T-helper 1 cell treated with Interleukin-12 subunit alpha and Interleukin-12 subunit beta and Interleukin-4 antibody, amounts not matched to agents 30 μg/mL and 1 μg/mL, for 36 hours (primary cell): Measurements from ENCODE around the gene GALNT18.

Experiments
- H3K27ac Mint-ChIP-seq: one replicate; pipeline ENCODE4 v1.8.0; 2021; ENCODE audit warnings: mild to moderate bottlenecking, mixed read lengths
- H3K27me3 Mint-ChIP-seq: one replicate; pipeline ENCODE4 v1.8.0; 2021; ENCODE audit warnings: low read depth, mixed read lengths
- H3K36me3 Mint-ChIP-seq: one replicate; pipeline ENCODE4 v1.8.0; 2021; ENCODE audit warnings: low read depth, mixed read lengths
- H3K4me1 Mint-ChIP-seq: one replicate; pipeline ENCODE4 v1.8.0; 2021; ENCODE audit warnings: low read depth, mixed read lengths
- H3K4me3 Mint-ChIP-seq: one replicate; pipeline ENCODE4 v1.8.0; 2021; ENCODE audit warnings: mild to moderate bottlenecking, moderate library complexity, mixed read lengths
- H3K9me3 Mint-ChIP-seq: one replicate; pipeline ENCODE4 v1.8.0; 2021; ENCODE audit warnings: mixed read lengths

GALNT18 gene

DNA sequence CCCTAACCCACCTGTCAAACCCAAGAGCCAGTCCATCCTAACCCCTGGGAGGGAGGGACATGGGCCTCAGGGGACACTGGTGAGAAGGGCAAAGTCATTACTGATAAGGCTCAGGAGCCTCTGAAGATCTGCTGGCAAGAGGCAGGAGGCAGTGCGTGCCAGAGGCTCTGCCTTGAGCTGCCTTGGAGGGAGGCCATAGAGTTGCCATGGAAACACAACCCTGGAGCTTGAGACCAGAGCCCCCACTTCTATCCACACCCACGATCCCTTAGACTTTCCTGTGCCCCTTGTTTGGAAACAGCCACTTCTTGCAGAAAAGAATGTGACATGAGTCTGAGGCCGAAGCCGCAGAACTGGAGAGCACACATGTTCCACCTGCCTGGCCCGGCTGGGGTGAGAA, 179.0 kb downstream of the GALNT18 start:
- no peaks in the 10 kb centered on the region for H3K27me3 Mint-ChIP-seq
- H3K27ac Mint-ChIP-seq = no peak overlapping the region
- no peaks in the 10 kb centered on the region for H3K36me3 Mint-ChIP-seq
- peaks cover 5% of the 10 kb centered on the region for H3K4me1 Mint-ChIP-seq
- no peak overlapping the region for H3K4me3 Mint-ChIP-seq
- no peaks in the 10 kb centered on the region for H3K9me3 Mint-ChIP-seq

DNA sequence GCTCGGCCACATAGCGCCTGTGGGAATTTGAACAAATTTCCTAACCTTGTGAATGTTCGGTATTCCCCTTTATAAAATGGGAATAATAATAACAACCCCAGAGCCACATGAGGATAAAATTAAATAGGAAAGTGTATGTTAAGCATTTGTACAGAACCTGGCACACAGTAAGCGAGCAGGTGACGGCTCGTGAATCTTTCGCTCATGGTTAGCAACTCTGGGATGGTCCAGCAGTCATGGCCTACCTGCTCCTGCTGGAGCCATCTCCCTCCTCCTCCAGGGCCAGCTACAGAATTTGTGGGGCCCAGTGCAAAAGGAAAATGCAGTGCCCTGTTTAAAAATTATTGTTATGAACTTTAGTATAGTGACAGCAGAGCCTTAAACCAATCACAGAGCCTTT, 180.3 kb downstream of the GALNT18 start:
- no peaks in the 10 kb centered on the region for H3K27me3 Mint-ChIP-seq
- no peak overlapping the region for H3K4me3 Mint-ChIP-seq
- H3K9me3 Mint-ChIP-seq = no peaks in the 10 kb centered on the region
- no peaks in the 10 kb centered on the region for H3K4me1 Mint-ChIP-seq
- no peak overlapping the region for H3K27ac Mint-ChIP-seq
- H3K36me3 Mint-ChIP-seq = no peaks in the 10 kb centered on the region

DNA sequence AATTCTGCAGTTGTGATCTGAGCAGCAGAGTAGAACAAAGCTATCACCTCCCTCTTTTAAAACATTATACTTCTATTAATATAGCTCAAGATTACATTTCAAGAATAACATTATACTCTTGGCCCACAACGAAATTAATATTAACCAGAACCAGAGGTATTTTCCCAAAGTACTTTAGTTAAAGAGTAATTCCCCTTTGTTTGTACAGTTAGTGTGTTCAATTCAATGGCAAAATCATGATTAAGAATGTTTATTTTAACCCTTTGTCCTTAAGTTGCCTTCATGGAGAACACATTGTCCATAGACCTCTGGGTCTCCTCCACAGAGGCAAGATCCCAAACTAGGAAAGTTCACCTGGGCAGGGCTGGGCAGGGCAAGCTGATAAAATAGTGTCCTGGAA, 180.7 kb downstream of the GALNT18 start:
- H3K27ac Mint-ChIP-seq = no peak overlapping the region
- H3K36me3 Mint-ChIP-seq = no peaks in the 10 kb centered on the region
- no peaks in the 10 kb centered on the region for H3K4me1 Mint-ChIP-seq
- H3K9me3 Mint-ChIP-seq = no peaks in the 10 kb centered on the region
- H3K4me3 Mint-ChIP-seq = no peak overlapping the region
- H3K27me3 Mint-ChIP-seq = no peaks in the 10 kb centered on the region

DNA sequence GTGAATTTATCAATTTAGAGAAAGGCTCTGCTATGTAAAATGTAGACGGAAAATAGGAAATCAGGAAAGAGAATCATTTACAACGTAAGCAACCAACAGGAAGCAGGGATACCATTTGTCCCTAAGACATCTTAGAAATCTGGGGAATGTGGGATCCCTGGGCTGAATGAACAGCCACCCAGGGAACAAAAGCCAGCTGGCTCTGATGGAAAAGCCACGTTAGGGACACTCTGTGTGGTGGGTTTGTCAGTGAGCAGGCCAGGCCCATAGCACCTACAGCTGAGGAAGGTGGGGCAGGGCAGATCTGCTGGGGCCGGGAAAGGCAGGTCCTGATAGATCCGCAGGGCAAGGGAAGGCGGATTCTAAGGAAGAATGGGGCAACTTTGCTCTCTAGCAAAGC, 181.7 kb downstream of the GALNT18 start:
- Mint-ChIP-seq H3K36me3 (no peaks in the 10 kb centered on the region), H3K4me3 (no peak overlapping the region), H3K4me1 (no peaks in the 10 kb centered on the region), H3K27ac (no peak overlapping the region), H3K9me3 (no peaks in the 10 kb centered on the region), H3K27me3 (no peaks in the 10 kb centered on the region)

DNA sequence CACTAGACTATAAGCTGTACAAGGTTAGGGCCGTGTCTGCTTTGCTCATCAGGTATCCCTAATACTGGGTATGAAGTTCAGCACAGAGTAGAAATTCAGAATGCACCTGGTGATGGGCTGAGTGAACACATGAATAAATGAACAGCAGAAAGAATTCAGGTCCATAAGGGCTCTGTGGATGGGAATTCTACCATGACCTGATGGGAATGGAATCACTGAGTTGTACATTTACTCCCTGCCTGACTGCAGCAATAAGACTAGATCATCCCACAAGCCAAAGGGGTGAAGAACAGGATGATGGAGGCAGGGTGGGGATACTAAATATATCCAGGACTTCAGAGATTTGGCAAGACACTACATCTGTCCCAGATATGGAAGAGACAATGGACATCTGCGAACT, 182.2 kb downstream of the GALNT18 start:
- H3K36me3 Mint-ChIP-seq = no peaks in the 10 kb centered on the region
- no peaks in the 10 kb centered on the region for H3K9me3 Mint-ChIP-seq
- H3K27ac Mint-ChIP-seq = no peak overlapping the region
- H3K27me3 Mint-ChIP-seq = no peaks in the 10 kb centered on the region
- no peak overlapping the region for H3K4me3 Mint-ChIP-seq
- H3K4me1 Mint-ChIP-seq = no peaks in the 10 kb centered on the region

DNA sequence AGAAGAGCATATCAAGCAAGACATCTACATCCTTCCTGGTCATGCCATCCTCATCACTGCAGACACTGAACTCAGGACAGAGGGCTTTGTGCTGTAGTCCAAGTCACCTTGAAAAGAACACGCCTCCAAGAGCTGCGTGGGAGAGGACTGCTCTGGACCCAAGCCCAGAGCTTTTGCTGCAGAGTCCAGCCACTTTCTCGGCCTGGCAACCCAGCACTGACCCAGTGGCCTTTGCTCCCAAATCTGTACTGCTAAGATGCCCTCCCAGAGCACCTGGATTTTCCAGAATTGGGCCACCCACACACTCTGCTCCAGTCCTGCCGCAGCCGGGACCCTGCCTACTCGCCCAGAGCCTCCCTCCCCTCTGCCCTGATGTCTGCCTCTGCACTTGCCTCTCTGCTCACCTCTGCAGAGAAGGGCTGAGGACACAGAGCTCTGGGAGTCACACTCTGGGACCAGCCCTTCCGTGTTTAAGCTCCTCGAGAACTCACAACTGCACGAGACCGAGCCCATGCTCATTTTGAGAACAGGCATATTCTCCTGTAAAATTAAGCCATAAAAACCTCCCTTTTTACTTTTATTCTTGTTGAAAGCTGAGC, 185.0 kb downstream of the GALNT18 start:
- Mint-ChIP-seq H3K27ac (no peak overlapping the region), H3K9me3 (no peaks in the 10 kb centered on the region), H3K4me3 (no peak overlapping the region), H3K27me3 (no peaks in the 10 kb centered on the region), H3K36me3 (no peaks in the 10 kb centered on the region), H3K4me1 (no peaks in the 10 kb centered on the region)

DNA sequence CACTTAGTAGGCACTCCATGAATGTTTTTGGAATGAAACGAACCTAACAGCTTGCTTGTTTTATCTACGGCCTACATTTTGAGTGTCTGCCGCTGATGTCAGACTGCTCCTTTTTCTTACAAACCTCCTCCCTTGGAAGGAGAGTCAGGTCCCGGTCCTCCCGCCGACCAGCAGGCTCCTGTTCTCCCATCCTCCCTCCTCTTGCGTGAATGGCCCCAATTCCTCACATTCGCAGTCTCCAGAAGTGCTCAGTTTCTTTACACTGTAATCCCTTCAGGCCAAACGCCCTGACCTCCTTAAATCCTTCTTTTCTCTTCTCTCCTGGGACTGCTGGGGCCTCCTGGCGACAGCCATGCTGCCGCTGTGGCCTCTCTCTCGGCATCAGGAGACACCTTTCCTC, 186.2 kb downstream of the GALNT18 start:
- Mint-ChIP-seq H3K9me3 (no peaks in the 10 kb centered on the region), H3K4me1 (no peaks in the 10 kb centered on the region), H3K27me3 (no peaks in the 10 kb centered on the region), H3K27ac (no peak overlapping the region), H3K4me3 (no peak overlapping the region), H3K36me3 (no peaks in the 10 kb centered on the region)

DNA sequence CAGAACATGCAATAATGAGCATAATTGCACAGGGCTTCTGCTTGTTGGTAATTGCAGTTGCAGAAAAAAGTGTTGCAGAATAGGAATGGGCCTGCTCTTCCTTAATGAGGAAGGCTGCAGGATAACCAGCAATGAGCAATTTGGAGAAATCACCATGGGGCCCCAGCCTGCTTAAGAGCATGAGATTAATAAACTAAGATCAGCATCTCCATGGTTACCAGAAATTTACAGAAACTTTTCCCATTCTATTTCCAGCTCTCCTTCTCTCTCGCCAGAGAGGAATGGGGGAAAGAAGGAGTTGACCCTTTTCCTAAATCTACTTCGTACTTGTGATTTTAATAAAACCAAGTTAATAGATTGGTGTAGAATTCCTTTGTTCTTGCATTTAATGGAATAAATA, 187.8 kb downstream of the GALNT18 start:
- Mint-ChIP-seq H3K27ac (no peak overlapping the region), H3K27me3 (no peaks in the 10 kb centered on the region), H3K4me3 (no peak overlapping the region), H3K36me3 (no peaks in the 10 kb centered on the region), H3K9me3 (no peaks in the 10 kb centered on the region), H3K4me1 (no peaks in the 10 kb centered on the region)

DNA sequence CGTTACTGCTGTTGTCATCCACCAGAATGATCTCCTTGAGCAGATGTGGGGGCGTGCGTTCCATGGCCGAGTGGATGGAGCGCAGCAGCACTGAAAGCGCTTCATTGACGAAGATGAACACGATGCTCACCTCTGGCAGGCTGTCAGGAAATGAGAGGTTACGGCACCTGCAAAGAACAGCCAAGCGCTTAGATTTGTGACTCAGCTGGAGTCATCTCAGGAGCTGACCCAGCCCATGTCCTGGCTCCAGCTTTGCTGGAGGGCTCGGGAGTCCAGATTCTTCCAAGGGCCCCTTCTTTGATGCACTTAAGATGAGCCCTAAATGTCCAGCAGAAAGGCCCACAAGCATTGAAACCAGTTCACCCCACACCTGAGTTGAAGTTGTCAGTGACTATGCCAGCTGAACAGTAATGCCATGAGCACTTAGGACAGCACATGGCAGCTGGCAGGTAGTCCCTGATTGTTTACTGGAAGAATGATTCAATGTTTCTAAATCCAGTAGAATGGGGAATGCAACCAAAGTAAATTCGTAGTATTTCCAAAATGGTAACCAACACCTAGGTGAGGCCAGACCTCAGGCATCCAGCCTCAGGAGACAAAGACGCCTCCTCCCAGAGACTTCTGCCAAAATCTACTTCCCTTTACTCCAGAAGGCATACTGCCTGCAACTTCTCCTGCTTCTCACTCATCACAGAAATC, 189.0 kb downstream of the GALNT18 start:
- Mint-ChIP-seq H3K4me3 (no peak overlapping the region), H3K27ac (no peak overlapping the region), H3K36me3 (no peaks in the 10 kb centered on the region), H3K9me3 (no peaks in the 10 kb centered on the region), H3K27me3 (no peaks in the 10 kb centered on the region), H3K4me1 (no peaks in the 10 kb centered on the region)

DNA sequence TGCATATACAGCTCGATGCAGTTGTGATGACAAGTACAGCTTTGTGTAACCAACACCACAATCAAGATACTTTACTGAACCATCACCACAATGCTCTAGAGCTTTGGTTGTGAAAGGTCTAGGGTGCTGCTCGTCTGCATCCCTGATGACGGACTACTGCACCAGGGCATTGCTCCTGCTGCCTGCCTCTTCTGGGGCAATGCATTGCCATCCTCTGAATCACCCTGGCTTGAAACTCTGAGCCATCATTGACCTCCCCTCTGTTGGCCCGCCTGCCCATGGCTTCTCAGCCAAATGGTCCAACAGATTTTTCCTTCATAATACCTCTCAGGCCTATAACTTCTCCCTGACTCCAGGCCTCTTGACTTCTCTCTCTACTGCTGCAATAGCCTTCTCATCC, 191.4 kb downstream of the GALNT18 start:
- no peaks in the 10 kb centered on the region for H3K4me1 Mint-ChIP-seq
- no peaks in the 10 kb centered on the region for H3K27me3 Mint-ChIP-seq
- no peak overlapping the region for H3K4me3 Mint-ChIP-seq
- no peaks in the 10 kb centered on the region for H3K36me3 Mint-ChIP-seq
- no peak overlapping the region for H3K27ac Mint-ChIP-seq
- H3K9me3 Mint-ChIP-seq = no peaks in the 10 kb centered on the region

DNA sequence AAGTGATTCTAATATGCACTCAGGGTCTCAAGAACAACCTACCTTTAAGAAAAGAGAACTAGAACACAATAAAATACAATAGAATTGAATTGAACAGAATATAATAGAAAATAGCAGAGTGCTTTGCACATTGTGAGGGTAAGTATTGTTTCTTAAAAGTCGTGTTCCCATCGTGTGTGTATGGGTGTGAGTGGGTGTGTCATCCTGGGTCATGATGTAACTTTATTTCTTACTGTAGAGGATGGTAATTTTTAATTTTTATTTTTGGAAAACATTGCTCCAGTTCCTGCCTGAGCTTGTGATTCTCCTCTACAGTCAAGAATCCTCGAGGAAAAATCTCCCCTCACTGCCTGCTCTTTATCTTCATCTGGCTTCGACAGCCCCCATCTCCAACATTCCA, 193.1 kb downstream of the GALNT18 start:
- Mint-ChIP-seq H3K9me3 (no peaks in the 10 kb centered on the region), H3K4me3 (no peak overlapping the region), H3K4me1 (no peaks in the 10 kb centered on the region)

DNA sequence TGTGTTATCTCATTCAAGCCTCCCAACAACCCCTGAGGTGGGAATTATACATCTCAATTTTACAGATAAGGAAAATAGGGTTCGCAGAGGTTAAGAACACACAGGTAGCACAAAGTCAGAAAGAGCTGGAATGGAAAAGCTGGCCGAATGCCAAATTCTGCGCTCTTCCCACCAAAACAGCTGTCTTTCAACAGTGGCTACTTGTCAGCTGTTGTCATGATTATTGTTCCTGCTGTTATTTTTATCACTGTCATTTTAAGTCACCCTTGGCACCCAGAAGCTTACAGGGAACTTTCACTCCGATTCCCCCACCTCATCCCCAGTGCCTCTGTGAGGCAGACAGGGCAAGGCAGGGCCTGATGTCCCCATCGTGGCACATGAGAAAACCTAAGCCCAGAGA, 194.3 kb downstream of the GALNT18 start:
- Mint-ChIP-seq H3K4me1 (no peaks in the 10 kb centered on the region), H3K4me3 (no peak overlapping the region), H3K27ac (no peak overlapping the region), H3K36me3 (no peaks in the 10 kb centered on the region), H3K27me3 (no peaks in the 10 kb centered on the region), H3K9me3 (no peaks in the 10 kb centered on the region)

More for the DNA sequence above, 193.1 kb downstream of the GALNT18 start:
- Mint-ChIP-seq H3K27me3 (no peaks in the 10 kb centered on the region), H3K36me3 (no peaks in the 10 kb centered on the region), H3K27ac (no peak overlapping the region)

DNA sequence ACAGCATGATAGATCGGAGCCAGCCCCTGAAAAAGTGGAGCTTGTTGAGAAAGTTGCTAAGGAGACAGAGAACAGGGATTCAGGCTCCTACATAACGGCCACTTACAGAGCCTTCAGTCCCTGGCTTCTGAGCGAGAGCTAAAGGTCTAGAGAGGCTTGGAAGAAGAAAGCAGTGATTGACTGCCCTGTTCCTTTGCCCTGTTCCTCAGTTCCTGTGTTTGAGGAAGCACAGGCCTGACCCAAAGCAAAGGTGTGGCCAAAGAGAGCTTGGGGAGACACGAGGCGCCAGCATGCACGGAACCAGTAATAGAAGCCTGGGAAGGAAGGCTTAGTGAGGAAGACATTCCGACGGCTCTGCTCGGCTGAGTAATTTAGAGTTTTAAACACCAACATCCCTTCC, 194.7 kb downstream of the GALNT18 start:
- no peak overlapping the region for H3K27ac Mint-ChIP-seq
- H3K36me3 Mint-ChIP-seq = no peaks in the 10 kb centered on the region
- no peaks in the 10 kb centered on the region for H3K9me3 Mint-ChIP-seq
- H3K4me1 Mint-ChIP-seq = no peaks in the 10 kb centered on the region
- no peak overlapping the region for H3K4me3 Mint-ChIP-seq
- no peaks in the 10 kb centered on the region for H3K27me3 Mint-ChIP-seq

DNA sequence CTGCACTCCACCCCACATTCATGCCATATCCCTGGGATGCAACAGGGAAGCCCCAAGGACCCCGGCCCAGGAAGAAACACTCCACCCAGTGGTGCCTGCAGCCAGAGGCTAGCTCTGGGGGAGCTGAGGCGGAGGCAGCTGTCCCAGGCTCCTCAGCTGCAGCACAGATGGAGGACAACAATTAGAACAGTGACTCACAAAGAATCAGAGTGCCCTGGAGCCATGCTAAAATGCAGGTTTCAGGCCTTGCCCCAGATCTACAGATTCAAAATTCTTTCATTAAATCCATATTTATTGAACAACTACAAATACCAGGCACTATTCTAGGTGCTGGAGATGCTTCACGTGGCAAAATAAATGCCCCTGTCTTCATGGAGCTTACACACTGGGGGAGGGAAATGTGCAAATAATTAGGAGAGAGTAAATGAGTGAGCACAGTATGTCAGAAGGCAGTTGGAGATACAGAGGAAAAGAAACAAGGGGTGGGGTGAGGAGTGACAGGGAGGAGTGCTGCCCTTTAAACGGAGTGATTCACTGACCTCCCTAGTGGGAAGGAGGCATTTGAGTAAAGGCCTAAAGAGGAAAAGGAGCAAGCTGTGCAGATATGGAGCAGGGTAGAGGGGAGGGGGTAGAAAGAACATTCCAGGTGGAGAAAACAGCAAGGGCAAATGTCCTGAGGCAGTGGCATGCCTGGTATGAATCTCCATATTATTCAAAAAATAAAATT, 195.4 kb downstream of the GALNT18 start:
- Mint-ChIP-seq H3K9me3 (no peaks in the 10 kb centered on the region), H3K4me3 (no peak overlapping the region), H3K4me1 (no peaks in the 10 kb centered on the region), H3K27me3 (no peaks in the 10 kb centered on the region), H3K36me3 (no peaks in the 10 kb centered on the region), H3K27ac (no peak overlapping the region)

DNA sequence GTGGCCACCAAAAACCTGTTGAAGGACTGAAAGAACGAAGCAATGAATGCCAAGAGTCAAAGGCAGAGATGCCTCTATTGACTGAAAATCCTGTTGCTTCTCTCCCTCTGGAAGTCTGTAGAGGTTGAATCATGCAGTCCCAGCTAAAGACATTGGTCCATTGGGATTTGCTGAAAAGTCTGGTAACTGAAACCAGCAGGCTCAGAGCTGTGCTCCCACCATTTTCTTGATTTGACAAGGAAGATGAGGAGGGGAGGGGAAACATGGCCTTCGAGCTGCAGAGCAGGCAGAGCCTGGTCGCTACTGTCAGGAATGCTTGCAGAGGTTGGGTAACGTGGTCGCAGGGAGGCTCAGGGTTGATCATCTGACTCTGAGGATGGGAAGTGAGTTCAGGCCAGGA, 196.0 kb downstream of the GALNT18 start:
- H3K4me1 Mint-ChIP-seq = no peaks in the 10 kb centered on the region
- H3K27me3 Mint-ChIP-seq = no peaks in the 10 kb centered on the region
- no peak overlapping the region for H3K4me3 Mint-ChIP-seq
- H3K27ac Mint-ChIP-seq = no peak overlapping the region
- H3K36me3 Mint-ChIP-seq = no peaks in the 10 kb centered on the region
- no peaks in the 10 kb centered on the region for H3K9me3 Mint-ChIP-seq
